Astrocyte of the cerebellum (primary cell): Measurements from ENCODE around the gene NCOA1.

Experiments used
- DNase-seq: peaks from one replicate; pipeline ENCODE4 v3.0.0-alpha.2; 2011; ENCODE audit warnings: low read depth
- H3K4me3 ChIP-seq: 2 replicates; pipeline ENCODE4 v1.5.1; 2011; ENCODE audit warnings: mild to moderate bottlenecking, low read depth, low read length, moderate library complexity
- CTCF ChIP-seq: IDR thresholded peaks from 2 replicates; pipeline ENCODE4 v1.5.1; 2012; ENCODE audit warnings: low read length, low read depth, moderate library complexity, mild to moderate bottlenecking; ENCODE audit errors: missing control alignments
- in situ Hi-C: cut with HindIII; loops from 2 replicates; pipeline ENCODE4 v1.10.0; 2017; ENCODE audit warnings: low sequenced_read_pairs

The NCOA1 gene

GRCh38 chr2:24628746-24629145, 137.7 kb downstream of the NCOA1 start:
- no peak for TF ChIP-seq CTCF
- no peak overlapping the region for H3K4me3 ChIP-seq
- no peak for DNase-seq
- in situ Hi-C loops: no loop called here

- no peak for DNase-seq
- in situ Hi-C loops: no loop called here
- no peak for TF ChIP-seq CTCF
- H3K4me3 ChIP-seq: no peak overlapping the region
Observed at GRCh38 chr2:24632172-24632571, 141.1 kb downstream of the NCOA1 start.

- in situ Hi-C loops: no loop called here
- TF ChIP-seq CTCF: no peak
Observed at GRCh38 chr2:24635181-24635580, 144.1 kb downstream of the NCOA1 start.

GRCh38 chr2:24638568-24638967, 147.5 kb downstream of the NCOA1 start:
- H3K4me3 ChIP-seq: no peak overlapping the region
- no peak for DNase-seq
- TF ChIP-seq CTCF: no peak
- in situ Hi-C loops: no loop called here

More at GRCh38 chr2:24635181-24635580, 144.1 kb downstream of the NCOA1 start:
- H3K4me3 ChIP-seq: no peak overlapping the region
- DNase-seq: no peak

GRCh38 chr2:24642351-24642750, 151.3 kb downstream of the NCOA1 start:
- no peak for TF ChIP-seq CTCF
- no peak overlapping the region for H3K4me3 ChIP-seq
- in situ Hi-C loops: no loop called here
- no peak for DNase-seq

- H3K4me3 ChIP-seq: no peak overlapping the region
- in situ Hi-C loops: no loop called here
- no peak for TF ChIP-seq CTCF
- DNase-seq: no peak
Observed at GRCh38 chr2:24643051-24643450, 152.0 kb downstream of the NCOA1 start.

GRCh38 chr2:24644032-24644431, 153.0 kb downstream of the NCOA1 start:
- no peak for DNase-seq
- no peak overlapping the region for H3K4me3 ChIP-seq
- in situ Hi-C loops: no loop called here
- TF ChIP-seq CTCF: no peak
